SKM-1 treated with dmso at 0.1 percent for 144 hours (cell line): ENCODE measurements around the gene BCL2L2.

Experiments
- DNase-seq: peaks from one replicate; lab custom pipeline; 2025; ENCODE audit not compliant: unreplicated experiment; lab: John Stamatoyannopoulos, UW

BCL2L2 gene

GRCh38 chr14:23299211-23299957, 7.2 kb upstream of the BCL2L2 start:
- DNase-seq: no peak

- no peak for DNase-seq
These were observed 6.5 kb upstream of the BCL2L2 start for GRCh38 chr14:23299986-23300686.

GRCh38 chr14:23300687-23301223, 5.9 kb upstream of the BCL2L2 start:
- DNase-seq: no peak

GRCh38 chr14:23301288-23301968, 5.2 kb upstream of the BCL2L2 start:
- DNase-seq: peak; percentile 88

- DNase-seq: no peak
These were observed 4.7 kb upstream of the BCL2L2 start for GRCh38 chr14:23301969-23302289.

- peak; percentile 9 for DNase-seq
These were observed 4.1 kb upstream of the BCL2L2 start, which contains the start of gene PPP1R3E for GRCh38 chr14:23302290-23303225. TSS of gene PPP1R3E (minus strand) at chr14:23302859. CDS start at chr14:23302576, 283 bp downstream.

GRCh38 chr14:23307146-23307530, 505 bp downstream of the BCL2L2 start:
- DNase-seq: no peak

GRCh38 chr14:23307687-23308644, 1.3 kb downstream of the BCL2L2 start:
- DNase-seq: no peak

GRCh38 chr14:23308721-23309445, 2.2 kb downstream of the BCL2L2 start:
- no peak for DNase-seq

- no peak for DNase-seq
These were observed 3.9 kb downstream of the BCL2L2 start for GRCh38 chr14:23310546-23310945.

- DNase-seq: no peak
These were observed 9.7 kb downstream of the BCL2L2 start for GRCh38 chr14:23316300-23316699.

GRCh38 chr14:23319746-23320583, 13.3 kb downstream of the BCL2L2 start:
- no peak for DNase-seq

GRCh38 chr14:23320584-23321571, 14.2 kb downstream of the BCL2L2 start, which contains the start of gene PABPN1:
TSS of gene PABPN1 (plus strand) at chr14:23321457. CDS start at chr14:23321470, 13 bp downstream.
- peak; percentile 93 for DNase-seq

- DNase-seq: no peak
These were observed 15.2 kb downstream of the BCL2L2 start for GRCh38 chr14:23321572-23322547.
